Esophagus muscularis mucosa (tissue), 4 donors: Measurements from ENCODE around the gene PROKR2. TPM values are rescaled to one million over a fixed set of nuclear protein-coding genes. Genes with fewer than 3 reads are reported as not detected.

Experiments
- DNase-seq: peaks from one replicate; pipeline ENCODE4 v3.0.0-alpha.2; 2017; ENCODE audit errors: extremely low spot score
- H3K27ac ChIP-seq, 4 donors: fragments of 200-600 bp; sonication (generic); replicated peaks in 1 of 4; 1 replicate in 3 of 4; 2 replicates in 1 of 4; pipeline ENCODE4 v1.5.1; 2016 to 2019; ENCODE audit warnings: mild to moderate bottlenecking in 1 of 4
- H3K27me3 ChIP-seq, 4 donors: fragments of 200-600 bp; sonication (generic); one replicate each; pipeline versions ENCODE4 v1.5.1 to v1.6.0; 2016 to 2019
- H3K36me3 ChIP-seq, 4 donors: fragments of 200-600 bp; sonication (generic); one replicate each; pipeline ENCODE4 v1.5.1; 2016 to 2019
- H3K4me1 ChIP-seq, 4 donors: fragments of 200-600 bp; sonication (generic); one replicate each; pipeline ENCODE4 v1.5.1; 2016 to 2019
- H3K4me3 ChIP-seq, 4 donors: fragments of 200-600 bp; sonication (generic); 1 replicate in 2 of 4; 2 replicates in 2 of 4; pipeline ENCODE4 v1.5.1; 2016 to 2019; ENCODE audit warnings: mild to moderate bottlenecking in 4 of 4, moderate library complexity in 1 of 4
- H3K9me3 ChIP-seq, 4 donors: fragments of 200-600 bp; sonication (generic); 1 replicate in 3 of 4; 2 replicates in 1 of 4; pipeline ENCODE4 v1.5.1; 2016 to 2019
- EP300 ChIP-seq: sonication (generic); formaldehyde crosslinking; IDR thresholded peaks from one replicate; pipeline ENCODE4 v1.6.1; 2017; ENCODE audit warnings: antibody characterized with exemption
- POLR2A ChIP-seq: fragments of 450-650 bp; IDR thresholded peaks from one replicate; pipeline ENCODE4 v1.6.1; 2017; ENCODE audit warnings: antibody characterized with exemption, moderate library complexity, mild to moderate bottlenecking, low read depth
- POLR2AphosphoS5 ChIP-seq, 2 donors: sonication (generic); formaldehyde crosslinking; IDR thresholded peaks; one replicate each; pipeline ENCODE4 v1.6.1; 2017; ENCODE audit warnings: antibody characterized with exemption in 2 of 2
- WGBS: methylation state at CpG from one replicate; pipeline ENCODE4 v1.1.5; 2018; 5-methylcytosine and 5-hydroxymethylcytosine counted together
- intact Hi-C: fragments of 100-400 bp; cut with DNase I; formaldehyde crosslinking; loops from one replicate; pipeline ENCODE4 v1.15.1; 2023
- total RNA-seq, 4 donors: library from RNA; depleted of rRNA; stranded (reverse); fragments of >200 nt; gene quantifications; one replicate each; pipeline versions ENCODE4 v1.1.0 to v1.2.1, GENCODE V29; 2016
- TF ChIP-seq, protein P1 (sequence below), 3 experiments: fragments of 200-600 bp in 2 of 3; fragments of 450-650 bp in 1 of 3; sonication (generic) in 2 of 3; IDR thresholded peaks; one replicate each; pipeline ENCODE4 v1.5.1; 2017 to 2019; ENCODE audit warnings: antibody characterized with exemption in 3 of 3, mild to moderate bottlenecking in 2 of 3, moderate library complexity in 1 of 3

The PROKR2 gene
- total RNA-seq, 4 donors from 2014 or later, result not detected

DNA sequence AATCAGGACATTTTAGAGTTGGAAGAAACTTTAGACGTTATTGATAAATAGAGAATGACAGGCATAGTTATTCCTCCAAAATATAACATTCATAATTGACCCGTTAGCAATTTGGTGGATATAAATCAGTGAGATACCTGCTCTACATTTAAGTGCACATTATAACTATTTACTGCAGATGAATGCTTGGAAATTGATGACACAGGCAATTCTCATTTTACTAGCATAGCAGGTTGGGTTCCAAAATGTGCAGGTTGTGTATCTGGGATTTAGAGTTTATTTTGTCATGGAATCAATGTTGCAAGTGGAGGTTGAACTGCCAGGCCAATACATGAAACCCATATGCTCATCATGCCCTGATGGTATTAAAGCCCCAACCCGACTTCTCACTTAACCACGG lies 44.4 kb upstream of the PROKR2 start:
- no peaks in the 10 kb centered on the region for H3K4me1 ChIP-seq

DNA sequence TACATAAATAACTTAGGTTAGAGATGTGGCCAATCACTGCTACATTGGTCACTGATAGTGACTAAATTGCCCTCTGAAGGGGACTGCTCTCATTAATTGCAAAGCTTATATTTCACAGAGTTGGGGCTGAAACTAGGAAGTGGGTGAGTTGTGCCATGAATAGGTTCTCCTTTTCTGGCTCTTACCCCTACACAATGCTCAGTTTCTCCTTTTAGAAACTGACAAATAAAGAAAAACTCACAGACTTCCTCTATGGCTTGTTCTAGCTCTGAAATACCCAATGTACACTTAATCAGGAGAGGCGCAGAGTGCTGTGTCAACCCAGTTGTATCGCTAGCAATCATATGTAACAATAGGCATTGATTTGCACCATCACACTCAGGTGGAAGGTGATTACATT lies 41.2 kb upstream of the PROKR2 start:
- H3K4me1 ChIP-seq, result no peaks in the 10 kb centered on the region
- no peak overlapping the region for H3K27ac ChIP-seq
- H3K4me3 ChIP-seq, result no peak overlapping the region
- WGBS, result 84% methylated on average over 2 of the region's 2 CpGs
- no peaks in the 10 kb centered on the region for H3K27me3 ChIP-seq
- intact Hi-C loops, result no loop called here
- DNase-seq, result no peak
- no peak for TF ChIP-seq POLR2AphosphoS5 (IDR thresholded peaks at IDR 0.05)
- TF ChIP-seq, protein P1, sequence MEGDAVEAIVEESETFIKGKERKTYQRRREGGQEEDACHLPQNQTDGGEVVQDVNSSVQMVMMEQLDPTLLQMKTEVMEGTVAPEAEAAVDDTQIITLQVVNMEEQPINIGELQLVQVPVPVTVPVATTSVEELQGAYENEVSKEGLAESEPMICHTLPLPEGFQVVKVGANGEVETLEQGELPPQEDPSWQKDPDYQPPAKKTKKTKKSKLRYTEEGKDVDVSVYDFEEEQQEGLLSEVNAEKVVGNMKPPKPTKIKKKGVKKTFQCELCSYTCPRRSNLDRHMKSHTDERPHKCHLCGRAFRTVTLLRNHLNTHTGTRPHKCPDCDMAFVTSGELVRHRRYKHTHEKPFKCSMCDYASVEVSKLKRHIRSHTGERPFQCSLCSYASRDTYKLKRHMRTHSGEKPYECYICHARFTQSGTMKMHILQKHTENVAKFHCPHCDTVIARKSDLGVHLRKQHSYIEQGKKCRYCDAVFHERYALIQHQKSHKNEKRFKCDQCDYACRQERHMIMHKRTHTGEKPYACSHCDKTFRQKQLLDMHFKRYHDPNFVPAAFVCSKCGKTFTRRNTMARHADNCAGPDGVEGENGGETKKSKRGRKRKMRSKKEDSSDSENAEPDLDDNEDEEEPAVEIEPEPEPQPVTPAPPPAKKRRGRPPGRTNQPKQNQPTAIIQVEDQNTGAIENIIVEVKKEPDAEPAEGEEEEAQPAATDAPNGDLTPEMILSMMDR (IDR thresholded peaks at IDR 0.05), result no peak
- no peak for TF ChIP-seq EP300
- no peak for TF ChIP-seq POLR2A
- no peaks in the 10 kb centered on the region for H3K36me3 ChIP-seq
- H3K9me3 ChIP-seq, result peaks cover 0 to 6% (median 0%) of the 10 kb centered on the region in 4 donors

More for the DNA sequence above, 44.4 kb upstream of the PROKR2 start:
- Histone ChIP-seq H3K27ac (no peak overlapping the region), H3K4me3 (no peak overlapping the region), H3K36me3 (no peaks in the 10 kb centered on the region), H3K9me3 (peaks cover 0 to 13% (median 2%) of the 10 kb centered on the region in 4 donors), H3K27me3 (peaks cover 0 to 8% (median 0%) of the 10 kb centered on the region in 4 donors)
- intact Hi-C loops, result no loop called here
- TF ChIP-seq POLR2AphosphoS5 (IDR thresholded peaks at IDR 0.05) (no peak), POLR2A (no peak), EP300 (no peak)
- TF ChIP-seq, protein P1 (IDR thresholded peaks at IDR 0.05), result no peak
- no peak for DNase-seq
- WGBS, result 71% methylated on average over 3 of the region's 4 CpGs

DNA sequence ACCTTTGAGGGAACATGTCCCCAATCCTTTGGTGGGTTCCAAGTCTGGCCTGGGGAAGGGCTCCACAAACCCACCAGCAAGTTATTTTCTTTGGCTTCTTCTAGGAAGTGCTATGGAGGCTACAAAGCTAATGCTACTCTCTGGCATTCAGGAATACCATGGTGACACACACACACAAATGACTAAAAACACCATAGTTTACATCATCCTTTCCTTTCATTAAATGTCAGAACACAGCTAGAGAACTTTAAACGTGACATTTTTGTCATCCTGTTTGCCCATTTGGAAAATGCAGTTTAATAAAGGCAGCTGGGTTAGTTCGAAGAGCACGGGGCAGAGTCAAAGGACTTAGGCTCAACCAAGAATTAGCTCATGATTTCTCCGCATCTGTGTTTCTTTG lies 40.2 kb upstream of the PROKR2 start:
- intact Hi-C loops, result no loop called here
- Histone ChIP-seq H3K36me3 (no peaks in the 10 kb centered on the region), H3K9me3 (peaks cover 0 to 6% (median 0%) of the 10 kb centered on the region in 4 donors), H3K27ac (no peak overlapping the region), H3K4me1 (no peaks in the 10 kb centered on the region), H3K27me3 (no peaks in the 10 kb centered on the region), H3K4me3 (no peak overlapping the region)
- no peak for DNase-seq
- whole genome bisulfite sequencing, result 64% methylated on average over 4 of the region's 4 CpGs
- no peak for TF ChIP-seq EP300
- no peak for TF ChIP-seq POLR2A
- TF ChIP-seq POLR2AphosphoS5 (IDR thresholded peaks at IDR 0.05), result no peak
- TF ChIP-seq, protein P1 (IDR thresholded peaks at IDR 0.05), result no peak

DNA sequence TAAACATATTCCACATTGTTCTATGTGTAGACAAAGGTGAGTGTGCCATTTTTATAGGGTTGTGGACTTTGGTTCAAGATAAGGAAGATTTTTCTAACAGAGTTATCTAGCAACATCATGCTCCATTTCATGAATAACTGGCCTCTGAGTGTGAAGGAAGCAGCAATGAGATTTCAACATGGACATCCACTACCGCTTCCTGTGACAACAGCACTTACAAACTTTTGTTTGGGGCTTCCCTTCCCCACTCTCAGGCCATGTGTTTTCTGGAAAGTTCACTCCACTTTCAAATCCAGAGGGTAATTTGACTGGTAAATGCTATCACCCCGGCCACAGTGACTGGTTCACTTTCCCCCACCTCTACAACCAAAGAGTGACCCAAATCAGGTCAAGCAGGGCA lies 38.1 kb upstream of the PROKR2 start:
- intact Hi-C loops, result no loop called here
- Histone ChIP-seq H3K4me3 (no peak overlapping the region), H3K9me3 (peaks cover 0 to 6% (median 0%) of the 10 kb centered on the region in 4 donors), H3K27me3 (no peaks in the 10 kb centered on the region), H3K36me3 (no peaks in the 10 kb centered on the region), H3K4me1 (no peaks in the 10 kb centered on the region), H3K27ac (no peak overlapping the region)
- no peak for TF ChIP-seq EP300
- TF ChIP-seq, protein P1 (IDR thresholded peaks at IDR 0.05), result no peak
- no peak for TF ChIP-seq POLR2AphosphoS5 (IDR thresholded peaks at IDR 0.05)
- no peak for TF ChIP-seq POLR2A
- WGBS, result 95% methylated on average over 2 of the region's 2 CpGs
- no peak for DNase-seq
